HG03039 (cell line): ENCODE results near the gene CHMP6.

ENCODE experiments used
- ATAC-seq: cut with Tn5 transposase; IDR thresholded peaks from one replicate; pipeline ENCODE4 v1.9.1; 2021; ENCODE audit warnings: mild to moderate bottlenecking, moderate library complexity; ENCODE audit not compliant: unreplicated experiment

CHMP6 gene

DNA sequence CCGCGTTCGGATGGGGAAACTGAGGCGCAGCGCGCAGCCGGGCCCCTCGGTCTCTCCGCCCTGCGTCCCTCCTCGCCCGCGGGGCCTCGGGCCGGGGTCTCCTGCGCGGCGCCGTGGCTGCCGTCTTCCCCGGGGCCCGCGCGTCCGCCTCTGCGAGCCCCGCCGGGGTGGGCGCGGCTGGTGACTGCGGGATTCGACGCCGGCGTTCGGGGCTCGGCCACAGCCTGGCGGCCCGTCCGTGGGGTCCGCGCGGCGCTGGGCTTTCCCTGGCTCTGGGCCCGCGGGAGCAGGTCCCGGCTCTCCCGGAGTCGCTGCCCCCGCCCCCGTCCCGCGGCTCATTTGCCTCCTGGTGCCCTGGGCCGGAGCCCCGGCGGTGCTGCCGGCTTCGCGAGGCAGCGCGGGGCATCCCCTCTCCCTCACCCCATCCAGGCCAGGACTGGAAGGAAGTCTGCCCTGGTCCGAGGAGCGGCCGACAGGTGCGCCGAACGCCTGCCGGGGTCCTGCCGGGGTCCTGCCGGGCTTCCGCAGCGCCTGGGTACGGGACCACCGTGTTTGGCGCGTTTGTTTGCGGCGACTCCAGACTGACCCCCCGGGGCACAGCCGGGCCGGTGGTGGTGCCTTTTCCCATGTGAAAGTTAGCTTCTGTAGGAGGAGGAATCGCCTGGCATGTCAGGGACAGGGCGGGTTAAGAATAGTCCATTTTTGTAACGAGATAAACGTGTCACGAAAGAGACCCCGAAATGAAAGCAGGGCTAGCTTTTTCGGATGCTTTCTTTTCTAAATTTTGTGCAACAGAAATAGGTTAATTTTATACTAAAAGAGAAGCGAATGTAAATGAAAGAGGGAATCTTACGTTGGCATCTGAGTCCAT lies 671 bp downstream of the CHMP6 start:
- ATAC-seq = peak; percentile 8

- no peak for ATAC-seq
Measured at GRCh38 chr17:80992948-80993624, 1.4 kb downstream of the CHMP6 start.

DNA sequence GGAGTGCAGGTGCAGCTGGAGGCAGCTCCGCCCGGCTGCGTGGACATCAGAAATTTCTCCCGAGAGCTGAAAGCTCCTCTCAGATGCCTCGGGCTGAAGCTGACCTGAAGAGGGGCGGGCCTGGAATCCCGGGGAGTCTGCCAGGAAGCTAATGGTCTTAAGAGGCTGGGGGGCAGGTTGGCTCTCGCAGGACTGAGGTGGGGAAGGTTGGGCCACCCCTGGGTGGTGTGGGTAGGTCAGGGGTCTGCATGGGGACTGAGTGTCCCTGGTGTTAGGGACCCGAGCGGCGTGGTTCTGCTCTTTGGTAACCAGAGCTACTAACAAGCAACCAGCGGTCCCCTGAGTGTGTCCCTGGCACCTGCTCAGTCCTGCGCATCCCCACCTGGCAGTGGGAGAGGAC lies 3.5 kb downstream of the CHMP6 start:
- no peak for ATAC-seq

DNA sequence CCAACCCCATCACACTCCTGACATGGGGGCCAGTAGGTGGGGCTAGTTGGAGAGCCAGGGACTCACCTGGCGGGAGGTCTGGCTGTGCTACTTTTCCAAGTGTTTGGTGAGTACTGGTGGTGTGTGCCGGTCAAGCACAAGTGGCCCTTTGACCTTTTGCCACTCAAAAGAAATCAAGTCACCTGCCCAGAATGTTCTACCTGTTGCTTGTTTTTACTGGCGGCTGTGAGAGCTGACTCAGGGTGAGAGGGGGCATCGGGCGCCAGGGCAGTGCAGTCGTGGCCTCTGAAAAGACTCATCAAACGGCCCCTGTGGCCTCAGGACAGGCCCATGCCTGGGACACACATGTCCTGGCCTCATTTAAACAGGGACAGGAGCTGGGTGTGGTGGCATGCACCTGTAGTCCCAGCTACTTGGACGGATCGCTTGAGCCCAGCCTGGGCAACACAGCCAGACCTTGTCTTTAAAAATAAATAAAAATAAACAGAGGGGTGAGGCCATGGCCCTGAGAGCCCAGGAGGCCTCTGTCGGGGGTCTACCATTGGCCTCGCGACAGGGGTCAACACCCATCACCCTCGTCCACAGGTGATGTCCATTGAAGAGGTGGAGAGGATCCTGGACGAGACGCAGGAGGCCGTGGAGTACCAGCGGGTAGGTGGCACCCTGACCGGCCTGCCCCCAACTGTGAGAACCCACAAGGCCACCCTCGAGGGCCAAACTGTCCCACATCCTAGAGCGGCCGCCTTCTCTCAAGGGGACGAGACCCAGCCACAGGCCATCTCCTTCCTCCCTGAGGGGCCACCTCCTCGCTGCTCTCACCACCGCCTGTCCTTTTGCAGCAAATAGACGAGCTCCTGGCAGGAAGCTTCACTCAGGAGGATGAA lies 5.0 kb downstream of the CHMP6 start:
- no peak for ATAC-seq

GRCh38 chr17:80997424-80998117 lies 5.9 kb downstream of the CHMP6 start:
- no peak for ATAC-seq

- no peak for ATAC-seq
Measured at GRCh38 chr17:80998118-80998747, 6.6 kb downstream of the CHMP6 start.

DNA sequence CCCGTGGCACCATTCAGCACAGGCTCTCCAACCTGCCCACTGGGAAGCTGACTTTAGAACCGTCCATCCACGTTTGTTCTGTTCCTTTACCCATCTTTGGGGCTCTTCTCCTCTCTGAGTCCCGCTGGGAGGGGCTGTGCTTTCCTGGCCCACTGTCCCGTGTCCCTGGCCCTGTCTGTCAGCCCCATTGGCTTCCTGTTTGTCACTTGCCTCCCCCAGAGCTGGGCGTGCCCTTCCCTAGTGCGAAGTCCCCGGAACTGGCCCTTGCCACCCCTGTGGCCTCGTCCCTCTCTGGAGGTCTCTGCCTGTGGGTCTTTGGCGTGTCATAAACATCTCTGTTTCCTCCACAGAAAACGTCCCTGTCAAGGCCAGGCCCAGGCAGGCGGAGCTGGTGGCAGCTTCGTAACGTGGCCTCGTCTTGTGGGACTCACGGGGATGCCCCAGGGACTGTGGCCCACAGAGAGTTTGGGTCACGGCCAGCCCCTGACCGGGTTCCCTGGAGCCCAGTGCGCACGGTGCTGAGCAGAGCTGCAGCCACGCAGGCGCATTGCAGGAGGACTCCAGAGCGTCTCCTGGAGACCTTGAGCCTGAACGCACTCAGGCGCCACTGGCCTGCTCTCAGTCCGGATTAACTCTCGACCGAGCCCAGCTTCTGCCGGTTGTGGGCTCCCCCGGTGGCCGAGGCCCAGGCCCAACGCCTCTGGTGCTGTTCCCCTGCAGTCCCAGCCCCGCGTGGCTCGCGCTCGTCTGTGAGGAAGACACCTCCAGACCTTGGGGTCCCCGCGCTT lies 7.3 kb downstream of the CHMP6 start:
- ATAC-seq = no peak

DNA sequence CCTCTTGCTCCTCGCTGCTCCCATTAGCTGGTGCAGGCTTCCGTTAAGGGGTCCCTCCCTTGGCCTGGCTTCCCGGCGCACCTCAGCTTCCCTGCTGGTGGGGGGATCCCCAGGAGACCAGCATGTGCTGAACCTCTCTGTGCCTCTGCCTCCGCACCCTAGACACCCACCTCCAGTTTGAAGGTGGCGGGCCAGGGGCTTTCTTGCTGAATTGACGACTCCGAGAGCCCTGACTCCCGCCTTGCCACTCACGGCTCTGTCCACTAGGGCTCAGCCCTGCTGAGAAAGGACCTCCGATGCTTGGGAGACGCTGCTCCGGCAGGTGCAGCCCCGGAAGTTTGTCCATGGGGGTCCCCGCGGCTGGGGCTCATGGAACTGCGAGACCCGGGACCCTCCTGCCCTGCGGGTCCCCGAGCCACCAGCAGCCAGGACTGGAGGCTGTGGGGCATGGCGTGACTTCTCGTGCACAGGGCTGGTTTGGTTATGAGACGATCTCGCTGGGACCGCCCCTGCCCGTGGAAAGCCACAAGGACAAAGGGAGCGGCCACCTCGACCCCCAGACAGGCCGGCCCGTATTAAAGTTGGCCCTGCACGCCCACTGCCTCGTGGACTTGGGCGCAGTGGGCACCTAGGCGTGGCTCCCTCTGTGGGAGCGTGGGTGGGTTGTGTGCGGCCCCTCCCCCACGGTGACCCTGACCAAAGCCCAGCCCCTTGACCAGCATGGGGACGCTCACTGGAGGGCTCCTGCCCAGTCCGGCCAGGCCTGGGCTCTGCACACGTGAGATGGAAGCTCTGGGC lies 8.1 kb downstream of the CHMP6 start:
- ATAC-seq = no peak

DNA sequence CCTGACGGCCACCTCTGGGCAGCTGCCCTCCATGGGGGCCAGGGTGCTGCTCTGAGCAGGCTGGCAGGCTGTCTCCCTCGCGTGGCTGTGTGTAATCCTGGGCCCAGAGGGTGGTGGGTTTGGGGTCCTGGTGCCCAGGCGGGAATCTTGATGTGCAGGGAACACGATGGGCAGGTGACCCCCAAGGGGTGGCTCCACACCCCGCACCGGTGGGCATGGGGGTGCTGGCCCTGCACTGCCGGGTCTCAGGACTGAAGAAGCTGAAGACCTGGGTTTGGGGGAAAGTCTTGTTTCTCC lies 8.6 kb downstream of the CHMP6 start:
- no peak for ATAC-seq

- no peak for ATAC-seq
Measured at GRCh38 chr17:81000631-81001357, 9.2 kb downstream of the CHMP6 start.

- no peak for ATAC-seq
Measured at GRCh38 chr17:81002013-81002384, 10.4 kb downstream of the CHMP6 start.

DNA sequence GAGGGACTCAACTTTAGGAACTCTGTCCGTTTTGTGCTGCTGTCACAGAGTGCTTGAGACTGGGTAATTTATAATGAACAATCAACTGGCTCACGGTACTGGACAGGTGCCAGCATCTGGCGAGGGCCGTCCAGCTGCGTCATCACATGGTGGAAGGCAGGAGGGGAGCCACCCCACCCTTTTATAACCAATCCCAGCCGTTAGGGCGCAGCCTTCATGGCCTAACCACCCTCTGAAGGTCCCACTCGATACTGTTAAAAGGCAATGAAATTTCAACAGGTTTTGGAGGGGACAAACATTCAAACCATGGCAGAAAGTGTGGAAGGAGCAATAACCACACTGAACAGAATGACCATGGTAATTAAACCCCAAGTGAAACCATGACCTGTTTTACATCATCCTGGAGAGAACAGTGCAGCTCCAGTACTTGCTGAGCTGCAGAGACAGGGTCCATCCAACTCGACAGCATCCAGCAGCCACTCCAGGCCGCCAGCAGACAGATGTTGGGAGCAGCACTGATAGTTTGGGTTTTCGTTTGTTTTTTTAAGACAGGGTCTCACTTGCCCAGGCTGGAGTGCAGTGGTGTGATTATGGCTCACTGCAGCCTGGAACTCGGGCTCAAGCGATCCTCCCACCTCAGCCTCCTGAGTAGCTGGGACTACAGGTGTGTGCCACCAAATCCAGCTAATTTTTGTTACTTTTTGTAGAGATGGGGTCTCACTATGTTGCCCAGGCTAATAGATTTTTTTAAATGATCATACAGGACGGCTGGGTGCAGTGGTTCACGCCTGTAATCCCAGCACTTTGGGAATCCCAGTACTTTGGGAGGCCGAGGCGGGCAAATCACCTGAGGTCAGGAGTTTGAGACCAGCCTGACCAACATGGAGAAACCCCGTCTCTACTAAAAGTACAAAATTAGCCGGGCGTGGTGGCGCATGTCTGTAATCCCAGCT lies 11.0 kb downstream of the CHMP6 start:
- ATAC-seq = no peak

DNA sequence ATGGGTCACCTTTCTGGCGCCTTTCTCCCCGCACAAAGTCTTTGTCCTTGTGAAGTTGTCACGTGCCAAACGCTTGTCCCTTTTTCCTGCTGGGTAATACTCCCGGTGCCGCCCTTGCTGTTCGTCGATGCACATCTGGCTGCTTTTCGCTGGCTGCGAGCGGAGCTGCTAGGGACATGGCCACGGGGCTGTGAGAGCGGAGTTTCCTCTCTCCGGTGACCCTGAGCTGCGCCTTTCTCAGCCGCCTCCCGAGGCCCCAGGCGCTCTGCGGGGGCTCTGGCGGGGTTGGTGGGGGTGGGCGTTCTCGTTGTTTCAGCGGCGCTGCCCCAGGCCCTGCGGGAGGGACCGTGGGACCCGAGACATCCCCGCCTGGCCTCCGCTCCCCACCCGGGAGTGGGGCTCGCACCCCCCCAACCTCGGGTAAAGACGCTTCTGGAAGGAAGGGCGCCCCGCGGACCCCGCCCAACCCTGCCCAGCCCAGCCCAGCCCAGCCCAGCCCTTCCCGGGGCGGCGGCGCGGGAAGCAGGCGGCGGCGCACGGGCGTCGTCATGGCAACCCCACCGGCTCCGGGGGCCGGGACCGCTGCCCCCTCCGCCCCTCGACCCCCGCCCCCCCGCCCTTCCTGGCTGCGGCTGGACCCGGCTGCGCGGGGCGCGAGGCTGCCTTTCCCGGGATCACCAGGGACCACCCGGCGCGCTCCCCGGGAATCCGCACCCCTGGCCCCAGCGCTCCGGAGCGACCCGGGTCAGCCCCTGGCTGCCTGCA lies 12.3 kb downstream of the CHMP6 start:
- no peak for ATAC-seq

DNA sequence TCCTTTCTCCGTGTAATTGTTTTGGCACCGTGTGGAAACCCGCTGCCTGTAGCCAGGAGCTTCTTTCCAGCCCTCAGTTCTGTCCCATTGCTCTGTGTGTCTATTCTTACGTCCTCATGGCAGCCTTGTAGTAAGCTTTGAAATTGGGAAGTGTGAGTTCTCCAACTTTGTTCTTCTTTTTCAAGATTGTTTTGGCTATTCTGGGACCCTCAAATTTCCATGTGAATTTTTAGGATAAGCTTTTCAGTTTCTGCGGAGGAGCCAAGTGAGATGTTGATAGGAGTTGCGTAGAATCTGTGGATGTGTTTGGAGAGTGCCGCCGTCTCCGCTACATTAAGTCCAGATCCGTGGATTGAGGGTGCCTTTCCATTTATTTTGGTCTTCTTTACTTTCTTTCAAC lies 15.2 kb downstream of the CHMP6 start:
- ATAC-seq = no peak

GRCh38 chr17:81008140-81008539 lies 16.5 kb downstream of the CHMP6 start:
- no peak for ATAC-seq

DNA sequence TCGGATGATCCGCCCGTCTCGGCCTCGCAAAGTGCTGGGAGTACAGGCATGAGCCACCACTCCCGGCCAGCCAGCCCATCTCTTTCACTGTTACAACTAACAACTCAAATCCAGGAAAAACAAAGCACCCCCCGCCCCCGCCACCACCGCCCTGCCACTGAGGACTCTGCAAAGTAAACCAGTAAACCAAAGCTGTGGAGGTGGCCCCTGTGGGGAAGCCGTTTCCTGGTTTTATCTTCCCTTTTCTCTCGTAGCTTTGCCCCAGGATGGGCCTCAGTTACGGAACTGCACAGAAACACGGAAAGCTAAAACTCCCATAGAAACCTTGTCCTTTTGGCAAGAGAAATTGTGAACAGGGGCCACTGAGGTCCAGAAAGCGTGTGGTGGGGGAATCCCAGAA lies 17.5 kb downstream of the CHMP6 start:
- ATAC-seq = no peak

DNA sequence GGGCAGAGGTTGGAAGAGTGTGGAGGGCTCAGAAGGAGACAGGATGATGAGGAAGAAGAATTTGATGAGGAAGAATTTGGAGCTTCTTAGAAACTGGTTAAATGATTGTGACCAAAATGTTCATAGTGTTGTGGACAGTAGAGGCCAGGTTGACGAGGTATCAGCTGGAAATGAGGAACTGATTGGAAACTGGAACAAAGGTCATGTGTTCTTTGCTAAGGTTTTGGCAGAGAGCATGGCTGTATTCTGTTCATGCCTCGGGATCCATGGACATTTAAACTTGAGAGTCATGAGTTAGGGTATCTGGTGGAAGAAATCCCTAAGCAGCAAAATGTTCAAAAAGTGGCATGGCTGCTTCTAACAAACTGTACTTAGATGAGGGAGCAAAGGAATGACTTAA lies 19.3 kb downstream of the CHMP6 start:
- no peak for ATAC-seq
